Cardiac muscle cell (in vitro differentiated cells and primary cell): Measurements from ENCODE around the gene FASTK. TPM values are rescaled to one million over a fixed set of nuclear protein-coding genes. Genes with fewer than 3 reads are reported as not detected.

Source experiments
- DNase-seq, 2 donors: peaks; one replicate each; pipeline versions ENCODE4 v3.0.0 to v3.0.0-alpha.2; 2010 to 2017; ENCODE audit warnings: low read depth in 1 of 2, low spot score in 1 of 2
- H3K27ac ChIP-seq: fragments of 200-600 bp; sonication (generic); 2 replicates; pipeline ENCODE4 v1.5.1; 2016
- H3K27me3 ChIP-seq: fragments of 200-600 bp; sonication (generic); 2 replicates; pipeline ENCODE4 v1.6.0; 2016; ENCODE audit warnings: control low read depth
- H3K36me3 ChIP-seq: fragments of 200-600 bp; sonication (generic); 2 replicates; pipeline ENCODE4 v1.5.1; 2016; ENCODE audit warnings: control low read depth
- H3K4me1 ChIP-seq: fragments of 200-600 bp; sonication (generic); 2 replicates; pipeline ENCODE4 v1.8.1; 2017; ENCODE audit warnings: low read depth, mild to moderate bottlenecking, mixed run types
- H3K4me3 ChIP-seq: fragments of 200-600 bp; sonication (generic); 2 replicates; pipeline ENCODE4 v1.5.1; 2016; ENCODE audit warnings: mild to moderate bottlenecking
- H3K9me3 ChIP-seq: fragments of 200-600 bp; sonication (generic); 2 replicates; pipeline ENCODE4 v1.5.1; 2017; ENCODE audit warnings: low read depth, mild to moderate bottlenecking, control low read depth
- CTCF ChIP-seq: IDR thresholded peaks from 2 replicates; pipeline ENCODE4 v1.5.1; 2012; ENCODE audit warnings: low read depth, mild to moderate bottlenecking, low read length
- polyA plus RNA-seq: library from polyadenylated mRNA; unstranded; fragments of >200 nt; fragmentation: Nextera tagmentation; extraction: Ambion mirVana; gene quantifications from 2 replicates; pipeline ENCODE4 v1.2.1, GENCODE V29; 2016
- total RNA-seq: library from RNA; depleted of rRNA; stranded (reverse); fragments of >200 nt; gene quantifications from 2 replicates; pipeline ENCODE4 v1.2.3, GENCODE V29; 2016

Gene FASTK
- total and polyA plus RNA-seq, 2 experiments from 2014 or later, result 165 to 227 TPM

DNA sequence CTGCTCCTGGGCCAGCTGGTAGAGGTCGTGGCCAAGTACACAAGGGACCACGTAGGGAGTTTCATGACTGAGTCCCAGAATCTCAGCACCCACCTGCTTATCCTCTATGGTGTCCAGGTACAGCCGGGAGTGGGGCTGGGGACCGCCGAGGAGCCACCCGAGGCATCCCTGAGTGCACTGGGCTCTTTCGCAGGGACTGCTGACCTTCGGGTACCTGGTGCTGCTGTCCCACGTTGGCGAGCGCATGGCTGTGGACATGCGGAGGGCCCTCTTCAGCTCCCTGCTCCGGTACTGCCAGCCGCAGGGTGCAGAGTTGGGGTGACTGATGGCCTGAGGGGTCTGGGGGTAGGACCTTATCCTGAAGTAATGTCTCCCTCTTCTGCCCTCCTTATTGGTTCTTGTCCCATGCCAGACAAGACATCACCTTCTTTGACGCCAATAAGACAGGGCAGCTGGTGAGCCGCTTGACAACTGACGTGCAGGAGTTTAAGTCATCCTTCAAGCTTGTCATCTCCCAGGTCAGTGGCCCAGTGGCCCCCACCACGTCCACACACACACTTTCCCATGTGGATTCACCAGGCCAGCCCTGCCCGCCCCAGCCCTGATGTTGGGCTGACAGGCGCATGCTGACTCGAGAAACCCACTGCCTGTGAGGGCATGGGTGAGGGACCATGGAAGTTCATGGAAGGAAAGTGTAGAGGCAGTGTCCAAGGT lies 46.1 kb downstream of the FASTK start:
- H3K36me3 ChIP-seq, result peaks cover 3% of the 10 kb centered on the region
- H3K4me1 ChIP-seq, result peaks cover 9% of the 10 kb centered on the region
- no peak overlapping the region for H3K4me3 ChIP-seq
- no peak for DNase-seq
- H3K27ac ChIP-seq, result no peak overlapping the region
- H3K27me3 ChIP-seq, result no peaks in the 10 kb centered on the region
- H3K9me3 ChIP-seq, result no peaks in the 10 kb centered on the region
- no peak for TF ChIP-seq CTCF

GRCh38 chr7:151033864-151034249 lies 46.8 kb downstream of the FASTK start:
- peaks cover 3% of the 10 kb centered on the region for H3K36me3 ChIP-seq
- H3K9me3 ChIP-seq, result no peaks in the 10 kb centered on the region
- TF ChIP-seq CTCF, result no peak
- DNase-seq, result no peak
- peaks cover 7% of the 10 kb centered on the region for H3K4me1 ChIP-seq
- H3K4me3 ChIP-seq, result no peak overlapping the region
- H3K27me3 ChIP-seq, result no peaks in the 10 kb centered on the region
- H3K27ac ChIP-seq, result no peak overlapping the region

- Histone ChIP-seq H3K27me3 (no peaks in the 10 kb centered on the region), H3K27ac (no peak overlapping the region), H3K4me3 (no peak overlapping the region), H3K9me3 (no peaks in the 10 kb centered on the region), H3K4me1 (peaks cover 4% of the 10 kb centered on the region), H3K36me3 (peaks cover 3% of the 10 kb centered on the region)
- no peak for TF ChIP-seq CTCF
- DNase-seq, result no peak
These were observed 47.4 kb downstream of the FASTK start for GRCh38 chr7:151032936-151033863.

DNA sequence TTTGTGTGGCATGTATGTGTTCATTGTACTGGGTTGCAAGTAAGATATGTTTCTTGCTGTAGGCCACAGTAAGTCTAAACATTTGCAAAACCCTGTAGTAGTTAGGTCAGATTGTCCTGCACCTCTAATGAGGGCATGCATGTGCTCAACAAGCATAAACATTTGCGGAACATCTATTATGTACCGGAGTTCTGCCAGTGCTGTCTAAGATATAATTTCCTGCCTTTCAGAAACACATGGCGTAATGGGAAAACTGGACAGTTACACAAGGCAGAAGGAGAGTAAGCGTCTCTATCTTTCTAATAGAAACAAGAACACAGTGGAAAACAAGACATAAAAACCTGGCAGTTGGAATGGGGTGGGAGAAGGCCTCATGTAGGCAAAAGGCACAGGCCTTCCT lies 49.6 kb downstream of the FASTK start:
- Histone ChIP-seq H3K9me3 (no peaks in the 10 kb centered on the region), H3K27me3 (no peaks in the 10 kb centered on the region), H3K4me3 (no peak overlapping the region), H3K4me1 (peaks cover 12% of the 10 kb centered on the region), H3K36me3 (no peaks in the 10 kb centered on the region), H3K27ac (no peak overlapping the region)
- no peak for TF ChIP-seq CTCF
- DNase-seq, result no peak

GRCh38 chr7:151028948-151029501 lies 51.6 kb downstream of the FASTK start:
- no peak for TF ChIP-seq CTCF
- Histone ChIP-seq H3K9me3 (no peaks in the 10 kb centered on the region), H3K27me3 (no peaks in the 10 kb centered on the region), H3K4me3 (peak overlapping the region; percentile 95), H3K27ac (peak overlapping the region; percentile 73), H3K36me3 (no peaks in the 10 kb centered on the region), H3K4me1 (peaks cover 12% of the 10 kb centered on the region)
- no peak for DNase-seq
